ENCODE data around the gene DNASE1. TPM values are rescaled to one million over a fixed set of nuclear protein-coding genes. Genes with fewer than 3 reads are reported as not detected.

DNASE1 gene
- total and polyA plus RNA-seq, 9 of the 15 experiments (the other 6 are each of a cell fraction or from before 2014, with no cell fraction given) = 0.53 to 10.1 (median 5.9) TPM

DNA sequence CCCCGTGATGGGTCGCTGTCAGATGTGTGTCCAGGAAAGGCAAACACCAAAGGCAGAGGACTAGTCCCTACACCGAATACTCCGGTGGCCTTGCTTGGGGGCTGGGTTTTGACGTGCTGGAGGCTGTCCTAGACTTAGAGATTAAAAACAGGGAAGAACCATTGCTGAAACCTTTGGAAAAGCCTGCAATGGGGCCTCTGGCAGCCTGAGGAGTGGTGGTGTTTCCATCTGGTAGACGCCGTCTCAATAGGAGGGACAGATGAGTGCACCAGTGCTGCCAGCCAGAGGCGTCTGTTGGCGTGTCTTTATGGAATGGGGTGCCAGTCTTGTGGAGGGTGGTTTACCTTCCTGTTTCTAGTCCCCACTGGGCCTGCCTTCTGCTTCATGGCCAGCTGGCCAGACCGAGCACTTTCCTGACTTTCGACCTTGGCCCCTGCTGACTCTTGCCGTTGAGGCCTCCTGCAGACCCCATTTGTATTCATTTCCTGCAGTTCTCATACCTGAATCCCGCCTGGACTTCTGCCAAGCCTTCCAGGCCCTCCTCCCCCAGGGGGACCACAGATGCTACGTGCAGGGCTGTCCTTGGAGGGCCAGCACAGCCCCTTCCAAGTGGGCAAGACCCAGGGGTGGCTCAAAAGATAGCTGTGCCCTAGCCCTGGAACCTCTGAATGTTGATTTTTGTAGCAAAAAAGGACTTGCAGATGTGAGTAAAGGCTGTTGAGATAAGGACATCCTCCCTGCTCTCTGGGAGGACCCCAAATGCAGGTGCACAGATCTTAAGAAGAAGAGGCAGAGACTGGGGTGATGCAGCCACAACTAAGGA is 1.9 kb upstream of the DNASE1 start:
- POLR2A ChIA-PET = no interaction called here
- DNase-seq (ENCODE audit: extremely low read depth in 1 of 4, low spot score in 3 of 4) (no peak), ATAC-seq (no peak), FAIRE-seq (no peak)
- H4K20me1 ChIP-seq (replicated peaks; ENCODE audit: control insufficient read depth, insufficient read depth, low read length) = no peaks in the 10 kb centered on the region
- peaks cover 53% of the 10 kb centered on the region for H3K36me3 ChIP-seq (ENCODE audit: control insufficient read depth, insufficient read depth, low read length)
- BruUV-seq (replicated peaks) = no TSS peak
- no peaks in the 10 kb centered on the region for H3K9me3 ChIP-seq (replicated peaks; ENCODE audit: control insufficient read depth, insufficient read depth, low read depth, low read length)
- TF ChIP-seq NFIC (IDR thresholded peaks at IDR 0.05) (peak; percentile 25; the same call in 1 of the 2 replicates), SAFB2 (IDR thresholded peaks at IDR 0.05; ENCODE audit: borderline replicate concordance, low read depth, low read length, severe bottlenecking) (no peak)
- peak overlapping the region in 1 of 2 experiments; percentile 73; a peak in 2 of 4 replicates for H3K9ac ChIP-seq (ENCODE audit: insufficient read depth in 1 of 2, low read depth in 2 of 2, low read length in 2 of 2)
- no peaks in the 10 kb centered on the region for H3K79me2 ChIP-seq (ENCODE audit: control insufficient read depth, insufficient read depth, low read length)
- no peak overlapping the region for H3K4me2 ChIP-seq (ENCODE audit: insufficient read depth, low read length)
- no peak overlapping the region for H2AFZ ChIP-seq (ENCODE audit: low read depth, low read length)
- WGBS (ENCODE audit: insufficient coverage, low coverage, missing lambda C conversion rate) = 79% methylated on average over 12 of the region's 14 CpGs
- CTCF ChIA-PET (ENCODE audit: low intra/inter-chr PET ratio) = interaction anchor here (0.8 kb wide), 1 partner anchor 488 kb away, joined by 3 read pairs; no protein-coding TSS in a partner anchor
- H3K27me3 ChIP-seq (ENCODE audit: control insufficient read depth in 2 of 2, insufficient read depth in 2 of 2, low read length in 2 of 2) = no peaks in the 10 kb centered on the region
- H3K27ac ChIP-seq (ENCODE audit: extremely low read depth, low read depth, low read length) = no peak overlapping the region
- peaks cover 6 to 28% of the 10 kb centered on the region in 2 experiments; a peak in 4 of 5 replicates for H3K4me1 ChIP-seq (replicated peaks in 1 of 2; ENCODE audit: control insufficient read depth in 2 of 2, insufficient read depth in 2 of 2, low read length in 2 of 2)
- H3K4me3 ChIP-seq = no peak overlapping the region
- in situ Hi-C loops (cut with MboI) = no loop called here
- intact Hi-C loops (cut with micrococcal nuclease) = no loop called here
- H3K9me1 ChIP-seq (ENCODE audit: control insufficient read depth, insufficient read depth, low read length) = no peaks in the 10 kb centered on the region

GRCh38 chr16:3655030-3655395 is 522 bp downstream of the DNASE1 start:
- ATAC-seq (peak; percentile 14), FAIRE-seq (no peak), DNase-seq (ENCODE audit: extremely low read depth in 1 of 4, low spot score in 3 of 4) (no peak)
- peak overlapping the region; percentile 67; the same call in 2 of the 3 replicates for H3K27ac ChIP-seq (ENCODE audit: extremely low read depth, low read depth, low read length)
- CTCF ChIA-PET (ENCODE audit: low intra/inter-chr PET ratio) = no interaction called here
- WGBS (ENCODE audit: insufficient coverage, low coverage, missing lambda C conversion rate) = 81% methylated on average over 12 of the region's 12 CpGs
- H3K4me1 ChIP-seq (replicated peaks in 1 of 2; ENCODE audit: control insufficient read depth in 2 of 2, insufficient read depth in 2 of 2, low read length in 2 of 2) = peaks cover 6 to 28% of the 10 kb centered on the region in 2 experiments; a peak in 4 of 5 replicates
- BruUV-seq (replicated peaks) = no TSS peak
- H3K4me2 ChIP-seq (ENCODE audit: insufficient read depth, low read length) = no peak overlapping the region
- TF ChIP-seq XRCC5 (IDR thresholded peaks at IDR 0.05; ENCODE audit: low read depth, low read length) = no peak
- intact Hi-C loops (cut with micrococcal nuclease) (no loop called here), in situ Hi-C loops (cut with MboI) (no loop called here)
- H3K36me3 ChIP-seq (ENCODE audit: control insufficient read depth, insufficient read depth, low read length) = peaks cover 76% of the 10 kb centered on the region
- H3K79me2 ChIP-seq (ENCODE audit: control insufficient read depth, insufficient read depth, low read length) = no peaks in the 10 kb centered on the region
- H3K4me3 ChIP-seq = no peak overlapping the region
- no peaks in the 10 kb centered on the region for H3K27me3 ChIP-seq (ENCODE audit: control insufficient read depth in 2 of 2, insufficient read depth in 2 of 2, low read length in 2 of 2)
- POLR2A ChIA-PET = interaction anchor here (0.6 to 2.6 kb wide), 3 partner anchors 16 to 465 kb away, joined by 3 to 10 read pairs (median 3); no protein-coding TSS in a partner anchor
- no peaks in the 10 kb centered on the region for H3K9me1 ChIP-seq (ENCODE audit: control insufficient read depth, insufficient read depth, low read length)
- H3K9ac ChIP-seq (ENCODE audit: insufficient read depth in 1 of 2, low read depth in 2 of 2, low read length in 2 of 2) = no peak overlapping the region
- H3K9me3 ChIP-seq (replicated peaks; ENCODE audit: control insufficient read depth, insufficient read depth, low read depth, low read length) = no peaks in the 10 kb centered on the region
- H4K20me1 ChIP-seq (replicated peaks; ENCODE audit: control insufficient read depth, insufficient read depth, low read length) = no peaks in the 10 kb centered on the region
- no peak overlapping the region for H2AFZ ChIP-seq (ENCODE audit: low read depth, low read length)
